ENCODE data around the gene COG5.

Gene COG5

GRCh38 chr7:107321611-107322010 is 242.1 kb downstream of the COG5 start:
- no peak for DNase-seq

GRCh38 chr7:107319724-107320228 is 243.9 kb downstream of the COG5 start:
- no peak for DNase-seq

DNA sequence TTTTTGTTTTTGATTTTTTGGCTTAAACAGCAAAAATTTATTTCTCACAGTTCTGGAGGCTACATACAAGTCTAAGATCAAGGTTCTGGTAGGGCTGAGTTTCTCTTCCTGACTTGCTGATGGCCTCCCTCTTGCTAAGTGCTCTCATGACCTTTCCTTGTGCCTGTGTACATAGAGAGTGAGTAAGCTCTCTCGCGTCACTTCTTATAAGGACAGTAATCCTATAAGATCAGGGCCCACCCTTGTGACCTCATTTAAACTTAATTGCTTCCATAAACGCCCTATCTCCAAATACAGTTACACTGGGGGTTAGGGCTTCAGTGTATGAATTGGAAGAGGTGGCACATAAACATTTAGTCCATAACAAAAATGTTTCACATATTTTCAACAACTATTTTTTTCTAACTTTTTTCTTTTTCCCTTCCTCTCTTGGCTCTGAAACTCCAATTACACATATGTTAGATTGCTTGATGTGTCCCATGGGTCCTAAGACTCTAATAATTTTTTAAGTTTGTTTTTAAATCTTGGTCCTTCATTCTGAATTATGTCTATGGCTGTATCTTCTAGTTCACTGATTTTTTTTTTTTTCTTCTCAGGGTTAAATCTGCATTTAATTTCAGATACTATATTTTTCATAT is 245.1 kb downstream of the COG5 start:
- no peak for DNase-seq

- DNase-seq: no peak
Observed at GRCh38 chr7:107315716-107316220, 248.0 kb downstream of the COG5 start.

DNA sequence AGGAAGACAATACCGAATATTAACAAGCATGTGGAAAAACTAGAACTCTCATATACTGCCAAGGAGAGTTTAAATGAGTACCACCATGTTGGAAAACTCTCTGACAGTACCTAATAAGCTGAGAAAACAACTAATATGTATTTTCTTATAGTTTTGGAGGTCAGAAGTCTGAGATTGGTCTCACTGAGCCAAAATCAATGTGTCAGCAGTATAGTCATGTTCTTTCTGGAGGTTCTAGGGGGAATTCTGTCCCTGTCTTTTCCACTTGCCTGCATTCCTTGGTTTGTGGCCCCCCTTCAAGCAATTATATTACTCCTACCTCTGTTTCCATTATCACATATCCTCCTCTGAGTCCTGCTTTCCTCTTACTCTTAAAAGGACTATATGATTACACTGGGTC is 250.4 kb downstream of the COG5 start:
- DNase-seq: no peak

DNA sequence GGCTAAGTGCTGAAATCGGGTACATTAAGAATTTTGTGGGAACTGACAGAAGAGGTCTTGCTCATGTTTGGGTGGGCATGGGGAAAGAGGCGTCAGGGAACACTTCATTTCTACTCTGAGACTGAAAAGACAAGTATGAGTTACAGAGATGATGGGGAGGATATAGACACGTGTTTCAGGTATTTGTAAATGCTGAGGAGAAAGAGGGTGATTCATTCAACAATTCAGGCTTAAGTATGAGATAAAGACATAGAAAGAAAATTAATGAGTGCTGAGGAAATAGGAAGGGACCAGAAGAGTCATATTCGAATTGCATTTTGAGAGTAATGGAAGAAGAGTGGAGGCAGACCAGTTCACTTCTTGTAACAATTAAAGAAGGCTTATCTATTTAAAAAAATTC is 251.3 kb downstream of the COG5 start:
- DNase-seq: no peak

DNA sequence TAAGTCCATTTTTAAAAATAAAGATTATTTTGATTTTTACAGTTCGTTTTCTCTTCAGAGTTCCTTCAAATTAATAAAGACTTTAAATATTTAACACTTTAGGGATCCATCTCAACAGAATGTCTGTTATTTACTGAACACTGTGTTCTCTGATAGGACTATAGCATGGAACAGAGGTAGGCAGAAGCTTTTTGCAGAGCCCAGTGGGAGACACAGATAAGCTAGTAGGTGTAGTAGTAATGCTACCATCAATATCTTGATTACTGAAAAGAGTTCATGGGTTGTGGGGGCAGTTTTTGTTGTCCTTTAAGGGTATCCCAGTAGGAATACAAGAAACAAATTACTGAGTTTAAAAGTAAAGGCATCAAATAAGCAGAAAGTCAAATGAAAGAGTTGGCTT is 254.4 kb downstream of the COG5 start:
- DNase-seq: no peak

GRCh38 chr7:107304636-107305035 is 259.1 kb downstream of the COG5 start:
- DNase-seq: no peak

- DNase-seq: no peak
Observed at GRCh38 chr7:107304063-107304462, 259.7 kb downstream of the COG5 start.

DNA sequence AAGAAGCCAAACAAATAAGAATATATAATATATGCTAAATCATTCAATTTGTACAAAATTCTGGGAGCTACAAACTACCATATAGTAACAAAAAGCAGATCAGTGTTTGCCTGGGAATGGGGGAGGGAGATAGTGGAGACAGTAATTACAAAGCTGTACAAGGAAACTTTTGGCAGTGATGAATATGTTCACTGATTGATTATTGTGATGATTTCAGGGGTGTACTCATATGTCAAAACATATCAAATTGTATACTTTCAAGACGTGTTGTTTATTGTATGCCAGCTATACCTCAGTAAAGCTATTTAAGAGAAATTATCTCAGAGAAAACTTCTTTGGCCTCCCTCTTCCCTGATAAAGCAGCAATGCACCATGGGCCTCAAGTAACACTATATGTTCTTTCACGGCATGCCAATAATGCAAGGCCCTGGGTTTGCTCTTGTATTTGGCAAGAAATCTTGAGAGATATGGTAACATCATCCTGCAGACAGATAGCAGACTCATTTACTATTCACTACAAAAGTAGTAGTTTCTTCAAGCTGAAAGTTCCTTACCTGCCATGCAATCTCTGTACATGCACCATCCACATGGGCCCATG is 261.4 kb downstream of the COG5 start:
- DNase-seq: no peak

DNA sequence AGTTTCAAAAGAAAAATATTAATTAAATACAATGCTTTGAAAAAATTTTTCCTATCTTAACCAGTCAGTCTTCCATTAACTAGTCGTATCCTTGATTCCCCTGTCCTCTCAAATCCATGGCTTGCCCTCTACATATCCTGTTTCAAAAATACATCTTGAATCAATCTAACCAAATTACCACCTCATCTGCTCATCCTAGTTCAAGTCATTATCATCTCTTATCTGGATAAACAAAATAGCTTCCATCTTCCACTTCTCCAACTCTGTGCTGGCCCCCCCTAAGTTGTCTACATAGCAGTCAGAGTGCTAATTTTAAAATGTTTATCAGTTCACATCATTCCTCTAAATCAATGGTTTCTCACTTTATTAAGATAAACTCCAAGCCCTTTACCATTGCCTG is 269.5 kb downstream of the COG5 start:
- no peak for DNase-seq

DNA sequence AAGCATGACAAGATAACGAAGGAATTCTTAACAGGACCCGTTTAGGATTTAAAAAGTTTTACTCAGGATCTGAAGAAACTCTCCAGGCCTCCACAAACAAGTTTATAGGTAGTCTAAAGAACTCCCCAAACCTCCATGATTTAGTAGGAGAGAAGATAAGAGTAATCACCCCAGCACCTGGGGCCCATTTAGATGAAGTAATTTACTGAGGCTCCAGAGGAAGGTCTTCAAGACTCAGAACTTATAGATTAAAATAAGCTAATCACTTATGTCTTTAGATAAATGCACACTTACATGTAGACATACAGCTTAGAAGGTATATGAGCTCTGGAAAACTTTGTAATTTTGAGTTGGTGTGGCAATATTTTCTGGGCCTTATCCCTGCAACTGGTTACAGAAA is 271.1 kb downstream of the COG5 start:
- no peak for DNase-seq

DNA sequence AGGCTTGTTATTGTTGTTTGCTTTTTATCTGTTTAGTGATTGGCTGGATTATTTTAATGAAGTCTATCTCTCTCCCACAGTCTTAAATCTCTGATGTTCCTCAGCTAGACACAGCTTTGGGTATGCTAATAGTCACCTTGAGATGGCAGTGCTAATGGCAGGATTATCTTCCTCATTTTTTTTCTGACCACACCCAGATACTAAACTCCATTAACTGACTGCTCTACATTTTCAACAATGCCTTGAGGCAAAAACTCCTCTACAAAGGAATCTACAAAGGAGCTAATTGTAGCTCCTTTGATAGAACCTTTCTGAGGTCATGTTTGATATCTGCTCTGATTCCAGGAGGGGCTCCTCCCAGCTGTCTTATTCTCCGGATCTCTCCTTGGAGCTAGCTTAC is 272.3 kb downstream of the COG5 start:
- no peak for DNase-seq

- no peak for DNase-seq
Observed at GRCh38 chr7:107286751-107287621, 276.7 kb downstream of the COG5 start.

DNA sequence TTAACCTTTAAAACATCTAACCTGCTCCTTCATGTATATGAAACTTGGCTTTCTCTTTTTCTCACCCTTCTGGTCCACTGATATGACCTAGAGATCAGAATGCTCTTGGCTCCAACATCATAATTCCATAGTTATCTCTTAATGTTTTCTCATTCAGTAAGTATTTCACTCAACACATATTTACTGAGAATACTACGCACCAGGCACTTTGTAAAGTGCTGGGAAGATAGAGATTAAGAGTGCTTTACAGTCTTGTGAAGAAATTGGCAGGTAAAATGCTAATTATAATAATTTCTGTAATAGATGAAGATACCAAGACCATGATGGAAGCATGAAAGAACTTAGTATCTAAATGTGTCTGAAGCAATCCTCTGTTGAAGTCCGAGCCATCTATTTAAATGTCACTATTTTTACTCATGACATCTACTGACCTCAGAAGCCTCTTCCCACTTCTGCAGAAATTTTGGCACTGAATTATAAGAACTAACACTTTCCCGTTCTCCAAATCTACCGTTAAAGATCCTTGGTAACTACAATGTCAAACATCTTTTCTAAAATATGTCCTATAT is 278.7 kb downstream of the COG5 start:
- no peak for DNase-seq

DNA sequence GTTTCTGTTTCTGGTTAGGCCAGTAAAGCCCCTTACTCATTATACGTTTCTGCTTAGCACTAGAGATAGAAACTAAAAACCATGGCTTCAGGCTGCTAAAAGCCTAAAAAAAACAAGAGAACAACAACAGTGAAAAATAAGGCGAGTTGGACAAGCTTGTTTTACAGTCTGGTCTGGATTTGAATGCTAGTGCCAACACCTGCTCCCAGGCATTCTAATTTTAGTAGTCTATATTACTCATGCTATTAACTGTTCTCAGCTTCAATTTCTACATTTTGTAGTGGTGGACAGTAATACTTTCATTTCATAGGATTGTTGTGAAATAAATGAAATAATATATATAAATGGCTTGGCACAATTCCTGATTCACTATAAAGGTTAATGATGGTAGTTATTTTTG is 286.4 kb downstream of the COG5 start:
- no peak for DNase-seq

GRCh38 chr7:107276220-107276827 is 287.4 kb downstream of the COG5 start:
- DNase-seq: no peak

DNA sequence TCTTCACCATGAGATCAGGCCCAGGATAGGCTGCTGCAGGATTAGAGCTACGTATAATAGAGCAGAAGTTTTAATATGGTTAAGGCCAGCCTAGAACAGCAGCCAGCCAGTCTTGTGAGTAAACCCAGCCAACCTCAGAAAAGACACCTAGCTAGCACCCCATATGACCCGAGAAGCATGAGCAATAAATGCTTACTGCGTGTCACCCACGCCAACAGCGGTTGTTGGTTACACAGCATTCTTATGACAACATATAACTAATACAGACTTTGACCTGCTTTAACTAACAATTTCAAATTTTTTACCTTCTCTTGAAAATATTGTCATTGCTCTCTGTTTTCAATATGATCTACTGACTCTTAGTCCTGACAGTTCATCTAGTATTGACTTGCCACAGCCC is 289.2 kb downstream of the COG5 start:
- DNase-seq: no peak

DNA sequence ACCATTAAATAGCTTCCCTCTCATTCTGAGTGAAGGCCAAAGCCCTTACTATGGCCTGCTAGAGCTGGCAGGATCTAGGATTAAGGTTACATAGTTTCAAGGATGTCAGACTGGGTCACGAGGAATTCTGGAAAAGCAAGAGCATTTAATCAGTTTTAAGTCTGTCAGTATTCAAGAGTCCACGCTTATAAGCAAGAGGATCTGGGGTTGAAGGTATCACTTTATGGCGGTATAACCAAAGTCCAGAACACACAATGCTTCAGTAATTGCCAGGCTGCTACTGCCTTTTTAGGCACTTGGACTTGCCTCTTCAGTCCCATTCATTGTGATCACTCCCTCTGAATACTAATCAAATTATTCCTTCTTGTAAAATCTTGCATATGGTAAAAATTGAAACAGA is 293.9 kb downstream of the COG5 start:
- no peak for DNase-seq

DNA sequence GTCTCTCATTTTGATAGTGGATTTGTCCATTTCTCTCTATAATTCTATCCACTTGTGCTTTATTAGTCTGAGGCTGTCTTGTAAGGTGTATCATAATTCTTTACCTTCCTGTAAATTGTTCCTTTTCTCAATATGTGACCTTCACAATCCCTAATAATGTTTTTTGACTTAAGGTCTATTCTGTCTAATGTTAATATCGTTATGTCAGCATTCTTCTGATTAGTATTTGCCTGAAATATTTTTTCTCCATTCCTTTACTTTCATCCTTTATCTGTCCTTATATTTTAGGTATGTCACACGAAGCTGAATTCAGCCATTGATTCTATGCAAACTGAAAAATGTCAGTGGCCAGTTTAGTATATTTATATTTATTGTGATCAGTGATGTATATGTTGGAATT is 295.1 kb downstream of the COG5 start:
- no peak for DNase-seq

GRCh38 chr7:107267138-107267537 is 296.6 kb downstream of the COG5 start:
- DNase-seq: no peak

- no peak for DNase-seq
Observed at GRCh38 chr7:107264723-107265122, 299.0 kb downstream of the COG5 start.

DNA sequence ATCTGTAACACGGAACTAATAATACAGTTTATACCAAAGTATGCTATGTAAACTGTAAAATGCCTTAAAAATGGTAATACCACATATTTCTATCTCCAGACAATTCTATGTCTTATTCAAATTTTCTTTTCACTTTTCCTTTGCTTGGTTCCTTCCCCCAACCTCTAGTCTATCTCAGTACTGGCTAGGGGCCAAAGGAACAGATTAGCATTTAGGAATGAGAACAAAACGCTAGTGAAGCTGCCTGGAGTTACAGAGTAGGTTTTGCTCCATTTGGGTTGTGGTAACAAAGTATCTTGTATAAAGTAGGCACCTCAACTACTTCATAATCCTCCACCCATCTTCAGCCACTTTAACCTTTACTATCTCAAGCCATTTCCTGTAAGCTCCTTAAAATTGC is 300.9 kb downstream of the COG5 start:
- no peak for DNase-seq

All from CD4-positive, alpha-beta T cell treated with Interferon alpha-2 for 1 hour (primary cell).